ENCODE results near the gene EXOC1L.
A peak's percentile ranks its signal among the peaks of the same experiment; 100 is the strongest.

EXOC1L gene

DNA sequence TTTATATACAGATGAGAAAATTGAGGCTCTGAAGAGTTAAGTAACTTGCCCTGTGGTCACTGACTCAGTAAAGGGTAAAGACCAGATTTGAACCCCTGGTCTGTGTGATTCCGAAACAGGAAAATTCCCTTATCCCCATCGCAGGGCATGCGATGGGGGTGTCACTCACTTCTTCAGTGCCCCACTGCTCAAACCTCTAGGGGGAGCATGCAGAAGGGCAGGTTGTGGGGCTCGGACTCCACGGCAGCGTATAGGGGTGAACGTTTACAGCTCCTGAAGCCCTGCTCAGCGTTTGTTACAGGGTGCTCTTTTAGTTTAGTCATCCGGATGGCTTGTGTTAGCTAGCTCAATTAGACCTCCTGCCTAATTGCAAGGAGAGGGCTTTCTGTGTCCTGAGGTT, 30.1 kb downstream of the EXOC1L start:
- Mint-ChIP-seq H3K4me1 (ENCODE audit: low read depth) (peaks cover 26% of the 10 kb centered on the region), H3K4me3 (no peak overlapping the region), H3K36me3 (ENCODE audit: low read depth) (peaks cover 3% of the 10 kb centered on the region), H3K27ac (no peak overlapping the region), H3K9me3 (peaks cover 4% of the 10 kb centered on the region), H3K27me3 (ENCODE audit: low read depth) (no peaks in the 10 kb centered on the region)
- no peak for DNase-seq (ENCODE audit: low spot score)

DNA sequence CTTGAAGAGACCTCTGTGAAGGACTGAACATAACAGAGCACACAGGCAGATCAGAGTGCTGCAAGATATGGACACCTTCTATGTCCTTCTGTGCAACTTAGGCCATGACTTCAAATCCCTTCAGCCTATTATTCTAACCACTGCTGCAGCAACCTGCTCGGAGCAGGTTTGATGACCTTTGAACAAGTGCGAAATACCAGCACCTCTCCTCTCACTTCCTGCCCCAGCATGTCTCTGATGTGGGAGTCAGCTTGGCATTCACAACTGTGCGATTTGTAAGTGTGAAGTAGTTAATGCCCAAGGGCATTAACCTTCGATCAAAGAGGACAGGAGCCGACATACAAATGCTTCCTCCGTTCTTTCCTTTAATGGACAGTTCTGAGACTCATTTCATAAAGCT, 32.3 kb downstream of the EXOC1L start:
- peaks cover 4% of the 10 kb centered on the region for H3K9me3 Mint-ChIP-seq
- peaks cover 26% of the 10 kb centered on the region for H3K4me1 Mint-ChIP-seq (ENCODE audit: low read depth)
- peak; percentile 5 for DNase-seq (ENCODE audit: low spot score)
- H3K36me3 Mint-ChIP-seq (ENCODE audit: low read depth): peaks cover 5% of the 10 kb centered on the region
- H3K27ac Mint-ChIP-seq: no peak overlapping the region
- no peaks in the 10 kb centered on the region for H3K27me3 Mint-ChIP-seq (ENCODE audit: low read depth)
- H3K4me3 Mint-ChIP-seq: peak overlapping the region; percentile 22

DNA sequence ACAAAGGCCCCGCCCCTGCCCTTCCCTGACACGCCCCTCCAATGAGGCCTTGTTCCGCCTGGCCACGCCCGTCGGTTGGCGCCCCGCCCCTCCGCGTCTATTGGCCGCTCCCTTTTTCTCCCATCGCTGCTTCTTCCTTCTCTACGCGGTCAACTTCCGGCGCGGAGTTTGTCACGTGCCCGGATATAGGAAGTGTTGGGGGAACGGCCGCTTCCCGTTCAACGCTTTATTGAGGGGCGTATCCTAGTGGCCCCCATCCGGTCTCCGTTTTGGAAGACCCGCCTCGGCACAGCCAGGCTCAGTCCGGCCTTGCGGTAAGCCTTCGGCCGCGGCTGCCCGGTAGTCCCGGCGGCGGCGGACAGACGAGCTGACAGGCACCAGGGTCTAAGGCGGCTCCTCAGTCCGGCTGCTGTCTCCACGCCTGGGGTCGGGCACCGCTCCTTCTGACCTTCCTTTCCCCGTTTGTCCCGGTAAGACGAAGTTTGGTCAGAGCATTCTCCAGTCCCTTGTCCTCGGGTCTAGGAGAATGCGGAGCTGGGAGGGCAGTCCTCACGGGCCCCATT, 34.0 kb downstream of the EXOC1L start, which contains the start of gene EXOC1:
Gene EXOC1 (plus strand): TSS at position 165 of the 563 bp plus-strand sequence. CDS start 4,676 bp downstream, outside the sequence.
- peaks cover 4% of the 10 kb centered on the region for H3K9me3 Mint-ChIP-seq
- peaks cover 26% of the 10 kb centered on the region for H3K4me1 Mint-ChIP-seq (ENCODE audit: low read depth)
- peak; percentile 95 for DNase-seq (ENCODE audit: low spot score)
- peak within 1 kb of the TSS; percentile 22 for H3K4me3 Mint-ChIP-seq
- peaks cover 16% of the 10 kb centered on the region for H3K36me3 Mint-ChIP-seq (ENCODE audit: low read depth)
- peak within 1 kb of the TSS; percentile 86 for H3K27ac Mint-ChIP-seq
- no peaks in the 10 kb centered on the region for H3K27me3 Mint-ChIP-seq (ENCODE audit: low read depth)

- H3K9me3 Mint-ChIP-seq: peaks cover 4% of the 10 kb centered on the region
- peaks cover 21% of the 10 kb centered on the region for H3K36me3 Mint-ChIP-seq (ENCODE audit: low read depth)
- peak overlapping the region; percentile 77 for H3K27ac Mint-ChIP-seq
- peak; percentile 5 for DNase-seq (ENCODE audit: low spot score)
- H3K4me3 Mint-ChIP-seq: no peak overlapping the region
- no peaks in the 10 kb centered on the region for H3K27me3 Mint-ChIP-seq (ENCODE audit: low read depth)
- peaks cover 26% of the 10 kb centered on the region for H3K4me1 Mint-ChIP-seq (ENCODE audit: low read depth)
Measured at GRCh38 chr4:55854129-55854528, 34.5 kb downstream of the EXOC1L start.

DNA sequence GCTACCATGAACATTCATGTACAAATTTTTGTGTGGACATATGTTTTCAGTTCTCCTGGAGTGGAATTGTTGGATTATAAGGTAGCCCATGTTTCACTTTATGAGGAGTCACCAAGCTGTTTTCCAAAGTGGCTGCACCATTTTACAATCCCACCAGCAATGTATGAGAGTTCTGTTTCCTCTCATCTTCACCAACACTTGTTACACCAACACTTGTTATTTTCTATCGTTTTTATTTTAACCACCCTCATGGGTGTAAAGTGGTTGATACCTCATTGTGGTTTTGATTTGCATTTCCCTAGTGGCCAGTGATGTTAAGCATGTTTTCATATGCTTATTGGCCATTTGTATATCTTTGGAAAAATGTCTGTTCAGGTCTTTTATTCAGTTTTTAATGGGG, 38.0 kb downstream of the EXOC1L start:
- H3K36me3 Mint-ChIP-seq (ENCODE audit: low read depth): peaks cover 34% of the 10 kb centered on the region
- no peak for DNase-seq (ENCODE audit: low spot score)
- H3K4me3 Mint-ChIP-seq: no peak overlapping the region
- peaks cover 10% of the 10 kb centered on the region for H3K4me1 Mint-ChIP-seq (ENCODE audit: low read depth)
- H3K27me3 Mint-ChIP-seq (ENCODE audit: low read depth): no peaks in the 10 kb centered on the region
- H3K9me3 Mint-ChIP-seq: peaks cover 4% of the 10 kb centered on the region
- H3K27ac Mint-ChIP-seq: no peak overlapping the region

DNA sequence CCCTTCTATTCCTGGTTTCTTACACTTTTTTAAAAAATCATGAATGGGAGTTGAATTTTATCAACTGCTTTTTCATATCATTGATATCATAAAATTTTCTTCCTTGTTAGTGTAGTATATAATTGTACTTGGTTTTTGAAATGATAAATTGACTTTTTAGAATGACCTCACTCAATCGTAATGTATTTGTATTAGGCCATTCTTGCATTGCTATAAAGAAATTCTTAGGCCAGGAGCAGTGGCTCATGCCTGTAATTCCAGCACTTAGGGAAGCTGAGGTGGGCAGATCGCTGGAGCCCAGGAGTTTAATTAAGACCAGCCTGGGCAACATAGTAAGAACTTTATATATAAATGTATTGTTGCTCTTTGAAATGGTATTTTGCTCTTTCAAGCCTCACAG, 40.1 kb downstream of the EXOC1L start:
- peaks cover 2% of the 10 kb centered on the region for H3K4me1 Mint-ChIP-seq (ENCODE audit: low read depth)
- H3K27ac Mint-ChIP-seq: no peak overlapping the region
- no peaks in the 10 kb centered on the region for H3K9me3 Mint-ChIP-seq
- H3K27me3 Mint-ChIP-seq (ENCODE audit: low read depth): no peaks in the 10 kb centered on the region
- DNase-seq (ENCODE audit: low spot score): no peak
- peaks cover 33% of the 10 kb centered on the region for H3K36me3 Mint-ChIP-seq (ENCODE audit: low read depth)
- H3K4me3 Mint-ChIP-seq: no peak overlapping the region

DNA sequence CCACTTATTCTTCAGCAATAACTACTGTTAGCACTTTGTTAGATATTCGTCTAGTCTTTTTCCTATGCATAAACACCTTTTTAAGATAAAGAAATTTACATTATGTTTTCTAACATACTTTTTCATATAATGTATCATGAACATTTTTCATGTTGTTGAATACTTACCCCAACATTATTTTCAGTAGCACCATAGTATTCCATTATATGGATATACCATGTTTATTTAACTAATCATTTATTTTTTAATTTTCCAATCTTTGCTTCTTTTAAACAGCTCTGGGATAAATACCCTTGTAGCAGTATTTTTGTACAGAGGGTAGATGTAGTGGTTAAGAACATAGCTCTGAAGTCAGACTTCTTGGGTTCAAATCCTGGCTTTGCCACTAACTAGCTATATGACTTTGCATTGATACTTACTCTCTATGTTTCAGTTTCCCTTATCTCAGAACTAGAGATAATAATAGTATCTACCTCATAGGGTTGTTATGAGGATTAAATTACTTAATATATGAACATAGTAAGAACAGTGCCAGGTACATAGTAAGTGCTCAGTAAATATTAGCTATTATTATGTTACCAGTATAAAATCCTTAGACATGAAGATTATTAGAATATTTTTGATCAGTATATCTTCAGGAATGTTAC, 45.1 kb downstream of the EXOC1L start:
- peaks cover 19% of the 10 kb centered on the region for H3K4me1 Mint-ChIP-seq (ENCODE audit: low read depth)
- no peak overlapping the region for H3K4me3 Mint-ChIP-seq
- no peaks in the 10 kb centered on the region for H3K9me3 Mint-ChIP-seq
- DNase-seq (ENCODE audit: low spot score): no peak
- H3K36me3 Mint-ChIP-seq (ENCODE audit: low read depth): peaks cover 27% of the 10 kb centered on the region
- H3K27me3 Mint-ChIP-seq (ENCODE audit: low read depth): no peaks in the 10 kb centered on the region
- H3K27ac Mint-ChIP-seq: no peak overlapping the region

- no peak for DNase-seq (ENCODE audit: low spot score)
- Mint-ChIP-seq H3K4me1 (ENCODE audit: low read depth) (peaks cover 22% of the 10 kb centered on the region), H3K36me3 (ENCODE audit: low read depth) (peaks cover 29% of the 10 kb centered on the region), H3K27me3 (ENCODE audit: low read depth) (no peaks in the 10 kb centered on the region), H3K27ac (no peak overlapping the region), H3K4me3 (no peak overlapping the region), H3K9me3 (no peaks in the 10 kb centered on the region)
Measured at GRCh38 chr4:55865228-55865806, 45.7 kb downstream of the EXOC1L start.

GRCh38 chr4:55866290-55866907, 46.8 kb downstream of the EXOC1L start:
- Mint-ChIP-seq H3K27me3 (ENCODE audit: low read depth) (no peaks in the 10 kb centered on the region), H3K4me1 (ENCODE audit: low read depth) (peaks cover 22% of the 10 kb centered on the region), H3K9me3 (no peaks in the 10 kb centered on the region), H3K36me3 (ENCODE audit: low read depth) (peaks cover 34% of the 10 kb centered on the region), H3K27ac (peak overlapping the region; percentile 26), H3K4me3 (no peak overlapping the region)
- DNase-seq (ENCODE audit: low spot score): no peak

DNA sequence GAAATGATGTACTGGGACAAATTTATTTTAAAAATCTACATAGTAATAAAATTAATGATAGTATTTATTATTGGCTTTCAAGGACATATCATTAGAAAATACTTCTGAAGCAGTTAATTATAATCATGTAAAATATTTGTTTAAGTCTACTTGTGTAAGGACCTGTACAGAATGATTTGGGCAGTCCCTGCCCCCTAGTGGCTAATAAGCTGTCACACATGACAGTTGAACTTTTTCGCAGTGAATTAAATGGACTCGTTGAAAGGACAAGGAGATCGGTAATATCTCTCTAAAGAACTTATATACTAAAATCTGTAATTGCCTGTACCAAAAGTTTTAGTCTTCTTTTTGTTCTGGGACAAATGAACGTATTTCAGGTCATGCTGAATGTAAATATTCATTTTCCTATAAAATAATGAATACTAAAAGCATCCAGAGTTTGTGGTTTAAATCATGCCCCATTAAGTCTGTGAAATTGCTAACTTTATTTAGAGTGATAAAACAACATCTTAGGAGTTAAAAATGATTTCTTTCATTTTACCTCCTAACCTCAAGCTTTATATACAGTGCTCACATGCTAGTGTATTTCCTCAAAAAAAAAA, 47.5 kb downstream of the EXOC1L start:
- no peak overlapping the region for H3K4me3 Mint-ChIP-seq
- H3K36me3 Mint-ChIP-seq (ENCODE audit: low read depth): peaks cover 32% of the 10 kb centered on the region
- DNase-seq (ENCODE audit: low spot score): no peak
- H3K4me1 Mint-ChIP-seq (ENCODE audit: low read depth): peaks cover 22% of the 10 kb centered on the region
- no peaks in the 10 kb centered on the region for H3K27me3 Mint-ChIP-seq (ENCODE audit: low read depth)
- H3K9me3 Mint-ChIP-seq: no peaks in the 10 kb centered on the region
- no peak overlapping the region for H3K27ac Mint-ChIP-seq

- Mint-ChIP-seq H3K27ac (no peak overlapping the region), H3K27me3 (ENCODE audit: low read depth) (no peaks in the 10 kb centered on the region), H3K4me3 (no peak overlapping the region), H3K9me3 (no peaks in the 10 kb centered on the region), H3K4me1 (ENCODE audit: low read depth) (peaks cover 22% of the 10 kb centered on the region), H3K36me3 (ENCODE audit: low read depth) (peaks cover 33% of the 10 kb centered on the region)
- no peak for DNase-seq (ENCODE audit: low spot score)
Measured at GRCh38 chr4:55868581-55869090, 49.0 kb downstream of the EXOC1L start.

- DNase-seq (ENCODE audit: low spot score): no peak
- H3K27ac Mint-ChIP-seq: no peak overlapping the region
- H3K9me3 Mint-ChIP-seq: no peaks in the 10 kb centered on the region
- H3K27me3 Mint-ChIP-seq (ENCODE audit: low read depth): no peaks in the 10 kb centered on the region
- peaks cover 28% of the 10 kb centered on the region for H3K36me3 Mint-ChIP-seq (ENCODE audit: low read depth)
- peaks cover 11% of the 10 kb centered on the region for H3K4me1 Mint-ChIP-seq (ENCODE audit: low read depth)
- no peak overlapping the region for H3K4me3 Mint-ChIP-seq
Measured at GRCh38 chr4:55871299-55871800, 51.8 kb downstream of the EXOC1L start.

DNA sequence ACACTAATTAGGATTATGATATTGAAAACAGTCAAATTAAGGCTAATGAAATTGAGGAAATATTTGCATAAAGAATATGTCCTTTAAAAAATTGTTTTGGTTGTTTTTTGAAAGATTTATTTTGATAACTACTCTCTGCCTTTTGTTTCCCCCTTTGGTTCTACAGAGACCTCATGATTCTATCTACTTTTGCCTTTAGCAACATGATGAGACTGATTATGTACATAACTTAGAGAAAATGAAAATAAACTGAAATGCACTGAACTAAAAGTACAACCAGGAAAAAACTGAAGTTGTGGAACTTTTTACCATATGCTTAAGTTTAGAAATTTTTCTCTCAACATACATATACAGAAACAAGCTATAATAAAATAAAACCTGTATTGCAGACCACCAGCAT, 55.2 kb downstream of the EXOC1L start:
- H3K27ac Mint-ChIP-seq: no peak overlapping the region
- H3K27me3 Mint-ChIP-seq (ENCODE audit: low read depth): no peaks in the 10 kb centered on the region
- H3K4me3 Mint-ChIP-seq: no peak overlapping the region
- H3K36me3 Mint-ChIP-seq (ENCODE audit: low read depth): peaks cover 33% of the 10 kb centered on the region
- H3K4me1 Mint-ChIP-seq (ENCODE audit: low read depth): peaks cover 2% of the 10 kb centered on the region
- H3K9me3 Mint-ChIP-seq: no peaks in the 10 kb centered on the region
- DNase-seq (ENCODE audit: low spot score): no peak

DNA sequence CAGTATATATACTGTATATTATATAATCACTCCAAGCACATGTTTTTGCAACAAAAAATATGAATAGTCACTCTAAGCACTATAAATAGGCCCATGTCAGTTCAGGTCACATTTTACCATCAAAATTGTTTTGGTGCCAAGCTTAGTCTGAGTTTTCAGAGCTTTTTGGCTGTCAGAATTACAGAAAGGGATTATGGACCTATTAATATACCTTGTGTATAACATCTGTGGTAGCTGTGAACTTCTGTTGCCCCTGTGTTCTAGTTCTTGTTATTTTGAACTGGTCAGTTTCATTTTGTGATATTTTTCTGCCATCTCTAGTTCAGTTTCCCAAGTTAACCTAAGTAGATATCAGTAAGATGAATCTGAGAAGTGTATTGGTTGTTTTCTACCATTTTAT, 56.8 kb downstream of the EXOC1L start:
- peaks cover 31% of the 10 kb centered on the region for H3K36me3 Mint-ChIP-seq (ENCODE audit: low read depth)
- H3K4me3 Mint-ChIP-seq: no peak overlapping the region
- no peak overlapping the region for H3K27ac Mint-ChIP-seq
- H3K4me1 Mint-ChIP-seq (ENCODE audit: low read depth): no peaks in the 10 kb centered on the region
- no peaks in the 10 kb centered on the region for H3K9me3 Mint-ChIP-seq
- no peaks in the 10 kb centered on the region for H3K27me3 Mint-ChIP-seq (ENCODE audit: low read depth)
- no peak for DNase-seq (ENCODE audit: low spot score)

Data from T-helper 2 cell treated with Interferon-gamma antibody and Interleukin-4, amounts not matched to agents 5 μg/mL and 100 μg/mL, for 36 hours (primary cell).